Coronary artery (tissue), 2 donors: ENCODE data around the gene PLPP1.
A peak's percentile ranks its signal among the peaks of the same experiment; 100 is the strongest.

Experiments used
- DNase-seq: peaks from one replicate; pipeline ENCODE4 v3.0.0-alpha.2; 2017; ENCODE audit warnings: low spot score
- H3K27ac ChIP-seq, 2 donors: fragments of 200-600 bp; sonication (generic); one replicate each; pipeline ENCODE4 v1.5.1; 2016 to 2019
- H3K4me3 ChIP-seq: fragments of 200-600 bp; sonication (generic); 2 replicates; pipeline ENCODE4 v1.5.1; 2016; ENCODE audit warnings: mild to moderate bottlenecking, moderate library complexity
- TF ChIP-seq, protein P1 (sequence below): fragments of 200-600 bp; sonication (generic); IDR thresholded peaks from one replicate; pipeline ENCODE4 v1.5.1; 2019; ENCODE audit warnings: antibody characterized with exemption

PLPP1 gene

DNA sequence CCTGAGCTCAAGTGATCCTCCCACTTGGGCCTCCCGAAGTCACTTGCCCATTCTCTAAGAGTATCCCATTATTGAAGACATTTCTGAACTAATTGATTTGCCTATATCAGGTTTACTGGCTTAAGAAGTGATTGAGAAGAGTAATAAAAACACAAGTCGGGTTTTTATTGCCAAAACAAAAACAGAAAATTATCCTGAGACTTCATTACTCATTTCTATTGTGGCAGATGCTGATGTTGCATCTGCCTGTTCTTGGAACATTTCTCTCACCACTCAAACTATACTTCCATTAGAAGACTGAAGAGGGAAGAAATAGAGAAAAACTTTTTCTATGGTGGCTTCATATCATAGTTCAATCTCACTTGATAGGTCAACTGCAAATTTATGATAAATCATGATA lies 41.9 kb upstream of the PLPP1 start:
- H3K4me3 ChIP-seq = no peak overlapping the region
- DNase-seq = no peak
- H3K27ac ChIP-seq = peak overlapping the region; percentile 86 to 90
- TF ChIP-seq, protein P1, sequence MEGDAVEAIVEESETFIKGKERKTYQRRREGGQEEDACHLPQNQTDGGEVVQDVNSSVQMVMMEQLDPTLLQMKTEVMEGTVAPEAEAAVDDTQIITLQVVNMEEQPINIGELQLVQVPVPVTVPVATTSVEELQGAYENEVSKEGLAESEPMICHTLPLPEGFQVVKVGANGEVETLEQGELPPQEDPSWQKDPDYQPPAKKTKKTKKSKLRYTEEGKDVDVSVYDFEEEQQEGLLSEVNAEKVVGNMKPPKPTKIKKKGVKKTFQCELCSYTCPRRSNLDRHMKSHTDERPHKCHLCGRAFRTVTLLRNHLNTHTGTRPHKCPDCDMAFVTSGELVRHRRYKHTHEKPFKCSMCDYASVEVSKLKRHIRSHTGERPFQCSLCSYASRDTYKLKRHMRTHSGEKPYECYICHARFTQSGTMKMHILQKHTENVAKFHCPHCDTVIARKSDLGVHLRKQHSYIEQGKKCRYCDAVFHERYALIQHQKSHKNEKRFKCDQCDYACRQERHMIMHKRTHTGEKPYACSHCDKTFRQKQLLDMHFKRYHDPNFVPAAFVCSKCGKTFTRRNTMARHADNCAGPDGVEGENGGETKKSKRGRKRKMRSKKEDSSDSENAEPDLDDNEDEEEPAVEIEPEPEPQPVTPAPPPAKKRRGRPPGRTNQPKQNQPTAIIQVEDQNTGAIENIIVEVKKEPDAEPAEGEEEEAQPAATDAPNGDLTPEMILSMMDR = no peak

DNA sequence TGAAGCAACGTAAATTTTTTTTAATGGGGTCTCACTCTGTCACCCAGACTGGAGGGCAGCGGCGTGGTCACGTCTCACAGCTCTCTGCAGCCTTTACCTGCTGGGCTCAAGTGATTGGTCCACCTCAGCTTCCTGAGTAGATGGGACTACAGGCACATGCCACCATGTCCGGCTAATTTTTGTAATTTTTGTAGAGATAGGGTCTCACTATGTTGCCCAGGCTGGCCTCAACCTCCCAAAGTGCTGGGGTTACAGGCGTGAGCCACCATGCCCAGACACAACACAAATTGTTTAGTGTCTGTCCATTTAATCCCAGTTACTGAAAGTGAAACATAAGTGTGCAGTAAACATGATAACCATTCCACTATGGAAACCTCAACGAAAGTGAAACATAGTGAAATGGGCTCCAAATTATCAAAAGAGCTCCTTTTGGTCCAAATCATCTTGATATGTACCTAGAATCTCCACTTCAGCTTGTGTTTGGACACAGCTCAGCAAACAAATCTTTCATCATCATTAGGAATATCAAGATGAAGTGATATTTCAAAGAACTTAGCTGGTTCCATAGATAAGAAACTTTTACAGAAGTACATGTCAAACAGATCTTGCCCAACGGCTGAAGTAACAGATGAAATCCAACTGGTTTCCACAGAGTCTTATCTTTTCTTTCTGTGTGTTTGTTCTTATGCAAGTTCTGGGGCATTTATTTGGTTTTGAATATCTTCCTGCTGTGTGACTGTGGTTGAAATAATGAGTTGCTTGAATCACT lies 41.2 kb upstream of the PLPP1 start:
- TF ChIP-seq, protein P1 = no peak
- DNase-seq = no peak
- Histone ChIP-seq H3K4me3 (no peak overlapping the region), H3K27ac (peak overlapping the region; percentile 86 to 90)

DNA sequence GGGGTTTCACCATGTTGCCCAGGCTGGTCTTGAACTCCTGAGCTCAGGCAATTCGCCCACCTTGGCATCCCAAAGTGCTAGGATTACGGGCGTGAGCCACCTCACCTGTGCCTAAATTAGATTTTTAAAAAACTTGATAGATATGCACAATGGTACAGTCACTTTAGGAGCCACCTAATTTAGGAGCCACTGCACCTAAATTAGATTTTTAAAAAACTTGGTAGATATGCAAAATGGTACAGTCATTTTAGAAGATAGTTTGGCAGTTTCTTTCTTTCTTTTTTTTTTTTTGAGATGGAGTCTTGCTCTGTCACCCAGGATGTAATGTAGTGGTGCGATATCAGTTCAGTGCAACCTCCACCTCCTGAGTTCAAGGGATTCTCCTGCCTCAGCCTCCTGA lies 37.8 kb upstream of the PLPP1 start:
- Histone ChIP-seq H3K4me3 (no peak overlapping the region), H3K27ac (no peak overlapping the region)
- no peak for DNase-seq
- TF ChIP-seq, protein P1 = no peak

DNA sequence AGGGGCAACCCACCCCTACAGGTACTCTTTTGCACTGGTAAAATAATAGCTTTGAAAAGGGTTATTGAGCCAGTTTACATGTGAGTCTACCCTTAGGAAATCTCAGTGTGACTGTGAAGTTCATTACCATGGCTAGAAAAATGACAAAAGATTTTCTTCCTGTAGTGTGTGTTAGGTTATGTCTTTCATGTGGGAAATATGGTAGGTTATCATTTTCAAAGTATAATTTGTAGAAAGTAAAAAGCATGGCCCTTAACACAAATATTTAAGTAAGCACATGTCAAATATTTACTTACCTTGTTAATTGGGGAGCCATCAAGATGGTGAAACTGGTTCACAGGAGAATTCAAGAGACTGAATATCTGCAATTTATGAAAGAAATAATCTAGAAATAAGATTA lies 37.3 kb upstream of the PLPP1 start:
- no peak for DNase-seq
- TF ChIP-seq, protein P1 = no peak
- Histone ChIP-seq H3K27ac (peak overlapping the region in 1 of 2 donors; percentile 25), H3K4me3 (no peak overlapping the region)

DNA sequence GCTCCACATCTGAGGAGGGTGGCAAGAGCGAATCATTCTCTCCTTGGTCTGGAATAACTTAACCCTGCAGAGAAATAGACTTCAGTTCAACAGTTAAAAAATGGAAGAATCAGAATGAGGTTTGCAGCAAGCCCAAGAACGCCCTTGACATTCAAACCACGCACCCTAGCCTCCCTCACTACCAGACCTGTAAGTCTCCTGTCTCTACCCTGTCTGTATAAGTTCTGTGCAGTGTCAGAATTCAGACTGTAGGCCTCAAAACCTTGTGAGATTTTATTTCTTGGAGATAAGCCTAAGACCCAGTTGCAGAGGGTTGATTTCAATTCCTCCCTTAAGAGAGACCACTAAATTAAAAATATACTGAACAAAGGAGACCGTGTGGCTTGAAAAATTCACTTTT lies 35.8 kb upstream of the PLPP1 start:
- Histone ChIP-seq H3K27ac (peak overlapping the region; percentile 86 to 90), H3K4me3 (no peak overlapping the region)
- DNase-seq = no peak
- TF ChIP-seq, protein P1 = no peak

DNA sequence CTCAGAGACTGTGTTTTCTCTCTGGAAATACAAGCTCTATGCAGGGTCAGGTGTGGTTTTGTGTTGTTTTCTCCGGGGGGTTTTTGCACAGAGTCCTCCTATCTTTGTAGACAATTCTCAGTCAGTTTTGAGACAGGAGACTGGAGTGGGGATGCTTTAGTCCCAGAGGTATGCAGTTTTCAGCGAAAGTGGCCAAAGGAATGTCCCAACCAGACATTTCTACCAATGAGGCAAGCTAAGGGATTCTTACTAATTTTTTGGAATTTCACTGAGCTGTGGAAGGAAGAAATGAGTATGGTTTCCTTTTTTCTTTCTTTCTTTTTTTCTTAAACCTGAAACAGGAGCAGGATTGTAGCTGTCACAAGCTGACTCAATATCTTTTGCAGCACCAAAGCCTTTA lies 35.3 kb upstream of the PLPP1 start:
- DNase-seq = no peak
- TF ChIP-seq, protein P1 = no peak
- H3K4me3 ChIP-seq = no peak overlapping the region
- peak overlapping the region; percentile 86 to 90 for H3K27ac ChIP-seq

DNA sequence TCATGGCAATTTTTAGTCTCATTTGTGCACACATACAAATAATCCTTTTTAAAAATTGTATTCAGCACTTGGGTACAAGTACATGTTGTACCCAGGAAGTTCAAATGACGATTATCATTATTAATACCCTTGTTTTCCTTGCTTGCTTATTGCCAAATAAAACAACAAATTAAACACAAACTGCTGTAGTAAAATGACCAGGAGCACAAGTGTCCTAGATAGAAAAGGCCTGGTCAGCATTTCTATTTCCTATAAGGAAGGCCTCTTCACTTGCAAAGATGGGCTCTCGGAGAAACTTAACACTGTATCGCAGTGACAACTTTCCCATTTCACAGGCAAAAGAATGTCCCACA lies 34.7 kb upstream of the PLPP1 start:
- H3K27ac ChIP-seq = peak overlapping the region; percentile 86 to 90

More for the DNA sequence above, 34.7 kb upstream of the PLPP1 start:
- no peak for DNase-seq
- TF ChIP-seq, protein P1 = no peak
- H3K4me3 ChIP-seq = no peak overlapping the region
